Keratinocyte (primary cell): ENCODE data around the gene DLGAP1.

Experiments used
- CTCF ChIP-seq, 3 experiments: IDR thresholded peaks in 1 of 3; conservative IDR thresholded peaks in 1 of 3; optimal IDR thresholded peaks in 1 of 3; 2 replicates in 2 of 3; 3 replicates in 1 of 3; pipeline versions ENCODE3 to v1.5.1; 2011; ENCODE audit warnings: low read length in 3 of 3, mild to moderate bottlenecking in 3 of 3, moderate library complexity in 2 of 3, control low read depth in 1 of 3, inconsistent platforms in 1 of 3; ENCODE audit not compliant: insufficient read depth in 2 of 3; ENCODE audit errors: extremely low read depth in 1 of 3
- EZH2 ChIP-seq: IDR thresholded peaks from one replicate; pipeline ENCODE4 v1.6.1; 2012; ENCODE audit warnings: inconsistent platforms, mild to moderate bottlenecking, low read length, moderate library complexity

DNA sequence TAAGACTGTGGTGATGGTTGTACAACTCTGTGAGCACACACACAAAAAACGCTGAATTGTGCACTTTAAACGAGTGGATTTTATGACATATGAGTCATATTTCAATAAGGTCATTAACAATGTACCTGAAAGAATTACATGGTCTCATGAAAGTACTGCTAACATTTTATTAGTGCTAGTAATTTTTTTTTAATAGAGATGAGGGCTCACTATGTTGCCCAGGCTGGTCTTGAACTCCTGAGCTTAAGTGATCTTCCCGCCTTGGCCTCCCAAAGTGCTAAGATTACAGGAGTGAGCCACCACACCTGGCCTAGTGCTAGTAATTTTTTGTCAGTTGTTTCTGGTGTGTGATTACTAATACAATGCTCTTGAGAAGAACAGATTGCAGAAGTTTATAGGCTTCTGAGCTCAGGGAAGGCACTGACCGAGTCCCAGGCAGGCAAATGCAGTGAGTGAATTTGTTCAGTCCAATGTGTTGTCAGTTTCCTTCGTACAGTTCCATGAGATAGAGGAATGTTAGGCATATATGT, 828.1 kb downstream of the DLGAP1 start:
- TF ChIP-seq CTCF (optimal IDR thresholded peaks at IDR 0.05 in 1 of 3, IDR thresholded peaks at IDR 0.05 in 1 of 3, conservative IDR thresholded peaks at IDR 0.05 in 1 of 3; ENCODE audit: extremely low read depth in 1 of 3, insufficient read depth in 2 of 3, low read length in 3 of 3) (no peak), EZH2 (no peak)
